PFSK-1 (cell line): ENCODE results near the gene ADO. TPM values are rescaled to one million over a fixed set of nuclear protein-coding genes. Genes with fewer than 3 reads are reported as not detected.

Experiments
- FOXP2 ChIP-seq: optimal IDR thresholded peaks from 2 replicates; pipeline ENCODE3; 2011; ENCODE audit warnings: borderline replicate concordance, control low read depth, inconsistent platforms; ENCODE audit not compliant: insufficient read depth; ENCODE audit errors: extremely low read length, extremely low read depth
- POLR2AphosphoS5 ChIP-seq: IDR thresholded peaks from 2 replicates; pipeline ENCODE4 v1.6.1; 2012; ENCODE audit warnings: low read depth, mild to moderate bottlenecking, control low read depth, low read length, moderate library complexity
- SIN3A ChIP-seq: IDR thresholded peaks from 2 replicates; pipeline ENCODE4 v1.6.1; 2012; ENCODE audit warnings: mild to moderate bottlenecking, low read length, moderate library complexity, borderline replicate concordance; ENCODE audit not compliant: insufficient read depth
- TAF1 ChIP-seq: IDR thresholded peaks from 2 replicates; pipeline ENCODE4 v1.6.1; 2012; ENCODE audit warnings: low read length, control low read depth, borderline replicate concordance; ENCODE audit not compliant: insufficient read depth
- polyA plus RNA-seq: library from polyadenylated mRNA; unstranded; fragments of >200 nt; gene quantifications from one replicate; pipeline ENCODE4 v1.2.1, GENCODE V29; 2012; ENCODE audit warnings: low read depth, missing spikeins; ENCODE audit not compliant: insufficient read length
- TF ChIP-seq, protein P1 (sequence below), 2 experiments: IDR thresholded peaks; 2 replicates each; pipeline versions ENCODE4 v1.6.1 to v1.8.0; 2011 to 2012; ENCODE audit warnings: low read depth in 2 of 2, low read length in 2 of 2, control low read depth in 1 of 2, inconsistent platforms in 1 of 2, mild to moderate bottlenecking in 1 of 2, moderate library complexity in 1 of 2; ENCODE audit not compliant: insufficient read depth in 1 of 2

The ADO gene
- 27.7 TPM for polyA plus RNA-seq

DNA sequence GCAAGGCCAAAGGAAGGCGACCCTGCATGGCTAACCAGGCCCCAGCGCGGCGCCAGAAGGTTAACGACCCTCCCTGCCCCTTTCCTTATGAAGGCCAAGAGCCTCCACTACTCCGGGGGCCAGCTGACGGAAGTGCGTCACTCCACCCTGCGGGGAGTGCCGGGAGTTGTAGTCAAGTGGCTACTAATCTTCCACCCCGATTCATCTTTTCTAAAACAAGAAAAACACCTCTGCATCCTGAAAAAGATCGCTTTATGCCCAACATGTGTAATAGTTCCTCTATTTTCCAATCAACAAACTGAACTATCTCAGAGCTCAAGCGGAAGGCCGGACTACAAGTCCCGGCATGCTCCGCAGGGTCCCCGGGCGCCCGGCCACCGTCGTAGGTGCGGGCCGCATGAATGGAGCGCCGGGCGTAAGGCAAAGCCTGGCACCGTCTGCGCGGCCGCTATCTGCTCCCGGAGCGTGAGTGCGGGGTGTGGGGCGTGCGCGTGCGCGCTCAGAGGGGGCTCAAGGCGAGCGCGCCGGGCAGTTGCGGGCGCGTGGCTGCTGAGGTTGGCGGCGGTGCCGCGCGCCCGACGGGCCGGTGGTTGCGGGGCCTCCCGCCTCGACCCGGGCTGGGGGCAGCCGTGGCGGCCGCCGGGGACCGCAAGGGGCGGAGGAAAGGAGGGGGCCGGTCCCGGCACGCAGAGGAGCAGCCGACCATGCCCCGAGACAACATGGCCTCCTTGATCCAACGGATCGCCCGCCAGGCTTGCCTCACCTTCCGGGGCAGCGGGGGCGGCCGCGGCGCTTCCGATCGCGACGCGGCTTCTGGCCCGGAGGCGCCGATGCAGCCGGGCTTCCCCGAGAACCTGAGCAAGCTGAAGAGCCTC, at the start of gene ADO:
Gene ADO, plus strand, starts transcription at position 365 of the 875 bp plus-strand sequence. Its CDS starts 340 bp downstream, at position 705.
- peak; percentile 15; the same call in 1 of the 2 replicates for TF ChIP-seq TAF1
- TF ChIP-seq FOXP2 = peak; percentile 66
- TF ChIP-seq, protein P1, sequence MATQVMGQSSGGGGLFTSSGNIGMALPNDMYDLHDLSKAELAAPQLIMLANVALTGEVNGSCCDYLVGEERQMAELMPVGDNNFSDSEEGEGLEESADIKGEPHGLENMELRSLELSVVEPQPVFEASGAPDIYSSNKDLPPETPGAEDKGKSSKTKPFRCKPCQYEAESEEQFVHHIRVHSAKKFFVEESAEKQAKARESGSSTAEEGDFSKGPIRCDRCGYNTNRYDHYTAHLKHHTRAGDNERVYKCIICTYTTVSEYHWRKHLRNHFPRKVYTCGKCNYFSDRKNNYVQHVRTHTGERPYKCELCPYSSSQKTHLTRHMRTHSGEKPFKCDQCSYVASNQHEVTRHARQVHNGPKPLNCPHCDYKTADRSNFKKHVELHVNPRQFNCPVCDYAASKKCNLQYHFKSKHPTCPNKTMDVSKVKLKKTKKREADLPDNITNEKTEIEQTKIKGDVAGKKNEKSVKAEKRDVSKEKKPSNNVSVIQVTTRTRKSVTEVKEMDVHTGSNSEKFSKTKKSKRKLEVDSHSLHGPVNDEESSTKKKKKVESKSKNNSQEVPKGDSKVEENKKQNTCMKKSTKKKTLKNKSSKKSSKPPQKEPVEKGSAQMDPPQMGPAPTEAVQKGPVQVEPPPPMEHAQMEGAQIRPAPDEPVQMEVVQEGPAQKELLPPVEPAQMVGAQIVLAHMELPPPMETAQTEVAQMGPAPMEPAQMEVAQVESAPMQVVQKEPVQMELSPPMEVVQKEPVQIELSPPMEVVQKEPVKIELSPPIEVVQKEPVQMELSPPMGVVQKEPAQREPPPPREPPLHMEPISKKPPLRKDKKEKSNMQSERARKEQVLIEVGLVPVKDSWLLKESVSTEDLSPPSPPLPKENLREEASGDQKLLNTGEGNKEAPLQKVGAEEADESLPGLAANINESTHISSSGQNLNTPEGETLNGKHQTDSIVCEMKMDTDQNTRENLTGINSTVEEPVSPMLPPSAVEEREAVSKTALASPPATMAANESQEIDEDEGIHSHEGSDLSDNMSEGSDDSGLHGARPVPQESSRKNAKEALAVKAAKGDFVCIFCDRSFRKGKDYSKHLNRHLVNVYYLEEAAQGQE (IDR thresholded peaks at IDR 0.05; ENCODE audit: insufficient read depth in 1 of 2, low read depth in 2 of 2, low read length in 2 of 2) = 0 out of 4 replicates have a peak, but pooled peaks of 1 of the 2 experiments have one; percentile 21
- TF ChIP-seq POLR2AphosphoS5 = peak; percentile 52
- no peak; the same call in 1 of the 2 replicates for TF ChIP-seq SIN3A

DNA sequence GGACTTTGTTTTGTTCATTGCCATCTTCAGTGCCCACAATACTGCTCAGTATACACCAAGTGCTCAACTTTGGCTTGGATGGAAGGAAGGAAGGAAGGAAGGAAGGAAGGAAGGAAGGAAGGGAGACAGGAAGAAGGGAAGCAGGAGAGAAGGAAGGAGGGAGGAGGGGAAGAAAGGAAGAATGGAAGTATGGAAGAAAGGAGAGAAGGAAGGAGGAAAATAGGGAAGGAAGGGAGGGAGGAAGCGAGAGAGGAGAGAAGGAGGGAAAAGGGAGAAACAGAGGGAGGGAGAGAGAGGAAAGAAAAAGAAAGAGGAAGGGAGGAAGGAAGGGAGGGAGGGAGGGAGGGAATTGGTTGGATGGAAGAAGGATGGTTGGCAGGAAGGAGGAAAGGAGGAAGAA, 49.6 kb upstream of the ADO start:
- no peak for TF ChIP-seq POLR2AphosphoS5
- TF ChIP-seq SIN3A = no peak
- no peak for TF ChIP-seq TAF1
- TF ChIP-seq, protein P1 (IDR thresholded peaks at IDR 0.05; ENCODE audit: insufficient read depth in 1 of 2, low read depth in 2 of 2, low read length in 2 of 2) = no peak
- no peak for TF ChIP-seq FOXP2

DNA sequence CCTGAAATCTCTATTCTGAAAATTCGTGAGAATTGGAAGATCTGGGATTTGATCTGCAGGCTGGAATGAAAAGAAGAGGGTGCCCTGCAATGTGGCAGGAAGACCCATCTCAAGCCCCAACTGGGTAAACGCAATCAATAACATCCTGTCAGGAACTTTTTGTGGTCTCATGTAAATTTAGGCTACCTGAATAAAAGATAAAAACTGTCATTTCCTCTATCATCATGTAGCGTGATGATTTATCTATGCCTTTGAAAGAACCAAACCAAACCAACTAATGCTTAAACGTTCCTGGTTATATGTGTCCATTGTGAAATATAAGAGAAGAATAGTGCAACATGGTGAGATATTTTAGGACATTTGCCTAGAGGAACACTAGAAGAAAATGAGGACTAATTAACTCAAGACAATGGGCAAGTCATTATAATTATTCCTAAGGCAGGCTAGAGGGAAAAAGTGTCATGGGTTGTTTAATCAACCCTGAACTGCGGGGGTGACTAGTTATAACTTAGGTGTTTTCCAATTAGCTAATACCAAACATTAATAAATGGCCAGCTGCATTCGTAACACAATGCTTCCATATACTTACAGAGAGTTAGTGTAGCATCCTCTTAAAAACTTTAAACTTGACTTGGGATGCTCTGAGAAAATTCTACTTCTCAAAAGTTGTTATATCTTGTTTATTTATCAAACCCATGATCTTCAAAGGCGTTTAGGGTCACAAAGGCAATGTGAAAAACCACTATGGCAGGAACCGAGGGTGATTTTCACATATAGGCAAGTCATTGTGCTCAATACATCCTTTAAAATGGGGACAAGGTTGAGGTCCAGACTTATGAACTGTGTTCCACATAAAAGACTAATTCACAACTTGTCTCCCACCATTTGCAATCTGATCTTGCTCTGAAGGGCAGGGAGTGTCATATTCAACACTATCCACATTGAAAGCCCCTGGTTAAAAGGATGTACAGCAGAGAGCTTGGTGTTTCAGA, 48.6 kb upstream of the ADO start:
- no peak for TF ChIP-seq TAF1
- TF ChIP-seq FOXP2 = no peak
- no peak for TF ChIP-seq POLR2AphosphoS5
- TF ChIP-seq SIN3A = no peak
- TF ChIP-seq, protein P1 (IDR thresholded peaks at IDR 0.05; ENCODE audit: insufficient read depth in 1 of 2, low read depth in 2 of 2, low read length in 2 of 2) = no peak

DNA sequence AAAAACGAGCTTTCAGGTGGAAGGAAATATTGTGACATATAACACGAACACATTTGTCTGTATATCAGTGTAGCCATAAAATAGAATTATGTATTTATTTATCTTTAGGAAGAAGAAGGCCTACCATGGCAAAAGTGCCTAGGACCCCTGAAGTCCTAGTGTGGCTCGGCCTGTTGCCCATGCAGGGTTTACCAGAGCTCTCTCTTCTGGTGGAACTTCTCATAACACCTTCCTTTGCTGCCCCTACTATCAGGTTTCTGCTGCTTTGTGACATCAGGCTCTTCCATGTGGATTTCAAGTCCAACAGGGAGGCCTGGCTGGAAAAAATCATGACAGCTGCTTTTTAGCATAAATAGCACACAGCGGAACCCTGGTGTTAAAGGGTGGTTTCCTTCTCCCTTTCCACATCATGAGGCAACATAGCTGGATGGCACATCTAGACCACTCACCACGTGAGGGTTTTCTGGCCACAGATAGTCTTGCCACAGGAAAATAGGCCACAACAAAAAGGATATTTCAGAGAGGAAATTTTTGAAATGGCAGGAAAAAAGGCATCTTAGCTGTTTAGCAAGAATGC, 44.8 kb upstream of the ADO start:
- TF ChIP-seq, protein P1 (IDR thresholded peaks at IDR 0.05; ENCODE audit: insufficient read depth in 1 of 2, low read depth in 2 of 2, low read length in 2 of 2) = no peak
- TF ChIP-seq SIN3A = no peak
